Embryonic facial prominence (tissue), 1 donor: Measurements from ENCODE around the gene TNFRSF1B.

Source experiments
- DNase-seq: peaks from one replicate; pipeline ENCODE4 v3.0.0-alpha.2; 2016; ENCODE audit errors: extremely low spot score

Gene TNFRSF1B

GRCh38 chr1:12158357-12159092 lies 8.3 kb upstream of the TNFRSF1B start:
- no peak for DNase-seq

GRCh38 chr1:12159816-12160215 lies 7.0 kb upstream of the TNFRSF1B start:
- DNase-seq: no peak

- no peak for DNase-seq
Observed at GRCh38 chr1:12161324-12161661, 5.5 kb upstream of the TNFRSF1B start.

- no peak for DNase-seq
Observed at GRCh38 chr1:12161662-12162458, 4.9 kb upstream of the TNFRSF1B start.

GRCh38 chr1:12162459-12163137 lies 4.2 kb upstream of the TNFRSF1B start:
- no peak for DNase-seq

GRCh38 chr1:12163210-12163609 lies 3.6 kb upstream of the TNFRSF1B start:
- DNase-seq: no peak

GRCh38 chr1:12164210-12164609 lies 2.6 kb upstream of the TNFRSF1B start:
- DNase-seq: no peak

- no peak for DNase-seq
Observed at GRCh38 chr1:12165342-12165741, 1.4 kb upstream of the TNFRSF1B start.

GRCh38 chr1:12167493-12168429 lies 970 bp downstream of the TNFRSF1B start:
- DNase-seq: no peak

- DNase-seq: no peak
Observed at GRCh38 chr1:12168451-12169160, 1.8 kb downstream of the TNFRSF1B start.

- no peak for DNase-seq
Observed at GRCh38 chr1:12169442-12170135, 2.8 kb downstream of the TNFRSF1B start.

GRCh38 chr1:12170263-12170671 lies 3.5 kb downstream of the TNFRSF1B start:
- no peak for DNase-seq

- no peak for DNase-seq
Observed at GRCh38 chr1:12171206-12172041, 4.6 kb downstream of the TNFRSF1B start.

GRCh38 chr1:12172042-12172851 lies 5.5 kb downstream of the TNFRSF1B start:
- DNase-seq: no peak

- DNase-seq: no peak
Observed at GRCh38 chr1:12173041-12173509, 6.3 kb downstream of the TNFRSF1B start.

- DNase-seq: no peak
Observed at GRCh38 chr1:12173631-12174121, 6.9 kb downstream of the TNFRSF1B start.

GRCh38 chr1:12174924-12175810 lies 8.4 kb downstream of the TNFRSF1B start:
- DNase-seq: no peak
